Activated CD4-positive, alpha-beta T cell treated with anti-CD3 and anti-CD28 coated beads for 36 hours (primary cell): ENCODE results near the gene CYP8B1. TPM values are rescaled to one million over a fixed set of nuclear protein-coding genes. Genes with fewer than 3 reads are reported as not detected.

ENCODE experiments used
- ATAC-seq: fragments of 200-7000 bp; cut with Tn5 transposase; one replicate; pipeline ENCODE4 v1.10.0; 2021; ENCODE audit warnings: mild to moderate bottlenecking, moderate library complexity
- CTCF ChIA-PET: fragments of 350-600 bp; sonication (Branson Sonifier 250); formaldehyde crosslinking; loops from one replicate; lab custom pipeline; 2021; ENCODE audit warnings: antibody characterized with exemption; lab: Charles Lee
- POLR2A ChIA-PET: fragments of 350-600 bp; sonication (Branson Sonifier 250); formaldehyde crosslinking; loops from one replicate; lab custom pipeline; 2021; ENCODE audit warnings: antibody characterized with exemption, inconsistent platforms; lab: Charles Lee
- DNase-seq: peaks from one replicate; pipeline ENCODE4 v3.0.0-alpha.2; 2020
- H3K27ac Mint-ChIP-seq: one replicate; pipeline ENCODE4 v1.8.0; 2021; ENCODE audit warnings: mixed read lengths
- H3K27me3 Mint-ChIP-seq: one replicate; pipeline ENCODE4 v1.8.0; 2021; ENCODE audit warnings: mixed read lengths
- H3K36me3 Mint-ChIP-seq: one replicate; pipeline ENCODE4 v1.8.0; 2021; ENCODE audit warnings: low read depth, mixed read lengths
- H3K4me1 Mint-ChIP-seq: one replicate; pipeline ENCODE4 v1.8.0; 2021; ENCODE audit warnings: mixed read lengths
- H3K4me3 Mint-ChIP-seq: one replicate; pipeline ENCODE4 v1.8.0; 2021; ENCODE audit warnings: mild to moderate bottlenecking, moderate library complexity, mixed read lengths
- H3K9me3 Mint-ChIP-seq: one replicate; pipeline ENCODE4 v1.8.0; 2021; ENCODE audit warnings: low read depth, mixed read lengths
- intact Hi-C, 2 experiments: fragments of 100-400 bp; cut with DNase I in 1 of 2; cut with micrococcal nuclease in 1 of 2; formaldehyde crosslinking; loops; one replicate each; pipeline versions ENCODE4 v1.14.2 to v1.15.1; 2022 to 2024; cut with DNase I, micrococcal nuclease
- total RNA-seq, 2 experiments: library from RNA; stranded (reverse); gene quantifications; one replicate each; pipeline ENCODE4 v1.2.3, GENCODE V29; 2021

CYP8B1 gene
- total RNA-seq, 2 experiments from 2014 or later = not detected

- DNase-seq (no peak), ATAC-seq (no peak)
- H3K27me3 Mint-ChIP-seq = peaks cover 2% of the 10 kb centered on the region
- ChIA-PET CTCF (no interaction called here), POLR2A (no interaction called here)
- no peaks in the 10 kb centered on the region for H3K36me3 Mint-ChIP-seq
- no peaks in the 10 kb centered on the region for H3K9me3 Mint-ChIP-seq
- H3K4me3 Mint-ChIP-seq = no peak overlapping the region
- H3K4me1 Mint-ChIP-seq = peaks cover 2% of the 10 kb centered on the region
- no peak overlapping the region for H3K27ac Mint-ChIP-seq
- intact Hi-C loops = no loop called here
These were observed 39.2 kb downstream of the CYP8B1 start for GRCh38 chr3:42836150-42837123.

GRCh38 chr3:42831321-42831713 is 44.4 kb downstream of the CYP8B1 start:
- POLR2A ChIA-PET = no interaction called here
- DNase-seq (peak; percentile 90), ATAC-seq (peak; percentile 92)
- CTCF ChIA-PET = interaction anchor here (0.6 to 2.4 kb wide), 26 partner anchors 8 to 329 kb away, joined by 3 to 17 read pairs (median 4); partner anchors contain the start of genes CYP8B1 and VIPR1
- H3K27me3 Mint-ChIP-seq = peaks cover 2% of the 10 kb centered on the region
- H3K9me3 Mint-ChIP-seq = no peaks in the 10 kb centered on the region
- peaks cover 5% of the 10 kb centered on the region for H3K4me1 Mint-ChIP-seq
- H3K27ac Mint-ChIP-seq = no peak overlapping the region
- intact Hi-C loops = loop anchor here (1.0 to 2.0 kb wide), 5 partner anchors 8 to 51 kb away; partner anchors contain the start of gene HIGD1A (in 1 of the 2)
- H3K36me3 Mint-ChIP-seq = no peaks in the 10 kb centered on the region
- H3K4me3 Mint-ChIP-seq = no peak overlapping the region

- no peak for DNase-seq
- POLR2A ChIA-PET = interaction anchor here (0.6 kb wide), 1 partner anchor 25 kb away, joined by 9 read pairs; no protein-coding TSS in a partner anchor
These were observed 45.0 kb downstream of the CYP8B1 start for GRCh38 chr3:42830437-42831320.

GRCh38 chr3:42829628-42830436 is 45.8 kb downstream of the CYP8B1 start:
- no peak for DNase-seq
- H3K36me3 Mint-ChIP-seq = no peaks in the 10 kb centered on the region
- H3K27ac Mint-ChIP-seq = no peak overlapping the region
- no peaks in the 10 kb centered on the region for H3K9me3 Mint-ChIP-seq
- ATAC-seq = no peak
- peaks cover 2% of the 10 kb centered on the region for H3K27me3 Mint-ChIP-seq
- H3K4me1 Mint-ChIP-seq = peaks cover 5% of the 10 kb centered on the region
- intact Hi-C loops = loop anchor here in 1 of 2 experiments (2.0 kb wide), 1 partner anchor 49 kb away; no protein-coding TSS in a partner anchor
- no peak overlapping the region for H3K4me3 Mint-ChIP-seq
- ChIA-PET CTCF (interaction anchor here (0.6 to 2.4 kb wide), 9 partner anchors 10 to 816 kb away, joined by 3 to 15 read pairs (median 5); partner anchors contain the start of gene HIGD1A), POLR2A (interaction anchor here (0.6 kb wide), 1 partner anchor 25 kb away, joined by 9 read pairs; no protein-coding TSS in a partner anchor)

More at GRCh38 chr3:42830437-42831320, 45.0 kb downstream of the CYP8B1 start:
- CTCF ChIA-PET = interaction anchor here (0.6 to 2.4 kb wide), 27 partner anchors 8 to 816 kb away, joined by 3 to 17 read pairs (median 4); partner anchors contain the start of genes CYP8B1, HIGD1A and VIPR1
- intact Hi-C loops = loop anchor here (1.0 to 2.0 kb wide), 5 partner anchors 9 to 51 kb away; partner anchors contain the start of gene HIGD1A (in 1 of the 2)
- Mint-ChIP-seq H3K4me3 (no peak overlapping the region), H3K27me3 (peaks cover 2% of the 10 kb centered on the region), H3K9me3 (no peaks in the 10 kb centered on the region), H3K4me1 (peaks cover 5% of the 10 kb centered on the region), H3K36me3 (no peaks in the 10 kb centered on the region), H3K27ac (no peak overlapping the region)
- no peak for ATAC-seq

GRCh38 chr3:42829083-42829627 is 46.5 kb downstream of the CYP8B1 start:
- H3K27ac Mint-ChIP-seq = no peak overlapping the region
- no peaks in the 10 kb centered on the region for H3K9me3 Mint-ChIP-seq
- intact Hi-C loops = no loop called here
- no peak for DNase-seq
- ChIA-PET POLR2A (no interaction called here), CTCF (interaction anchor here (1.2 to 1.3 kb wide), 2 partner anchors 10 to 50 kb away, joined by 4 to 5 read pairs; no protein-coding TSS in a partner anchor)
- peaks cover 5% of the 10 kb centered on the region for H3K4me1 Mint-ChIP-seq
- no peak overlapping the region for H3K4me3 Mint-ChIP-seq
- peaks cover under 1% of the 10 kb centered on the region for H3K27me3 Mint-ChIP-seq
- no peak for ATAC-seq
- H3K36me3 Mint-ChIP-seq = no peaks in the 10 kb centered on the region

- no peak for ATAC-seq
- no peak overlapping the region for H3K4me3 Mint-ChIP-seq
- H3K9me3 Mint-ChIP-seq = no peaks in the 10 kb centered on the region
- no peaks in the 10 kb centered on the region for H3K36me3 Mint-ChIP-seq
- ChIA-PET CTCF (interaction anchor here (1.2 kb wide), 1 partner anchor 11 kb away, joined by 3 read pairs; no protein-coding TSS in a partner anchor), POLR2A (no interaction called here)
- H3K27ac Mint-ChIP-seq = no peak overlapping the region
- H3K4me1 Mint-ChIP-seq = peaks cover 5% of the 10 kb centered on the region
- H3K27me3 Mint-ChIP-seq = no peaks in the 10 kb centered on the region
- intact Hi-C loops = no loop called here
- DNase-seq = no peak
These were observed 48.0 kb downstream of the CYP8B1 start for GRCh38 chr3:42827654-42828053.

- peaks cover 5% of the 10 kb centered on the region for H3K4me1 Mint-ChIP-seq
- intact Hi-C loops = no loop called here
- H3K27me3 Mint-ChIP-seq = no peaks in the 10 kb centered on the region
- H3K4me3 Mint-ChIP-seq = no peak overlapping the region
- H3K36me3 Mint-ChIP-seq = no peaks in the 10 kb centered on the region
- no peak overlapping the region for H3K27ac Mint-ChIP-seq
- CTCF ChIA-PET = no interaction called here
- ATAC-seq = no peak
- DNase-seq = no peak
- H3K9me3 Mint-ChIP-seq = no peaks in the 10 kb centered on the region
- POLR2A ChIA-PET = no interaction called here
These were observed 48.7 kb downstream of the CYP8B1 start for GRCh38 chr3:42827023-42827422.

GRCh38 chr3:42826141-42826540 is 49.5 kb downstream of the CYP8B1 start:
- POLR2A ChIA-PET = no interaction called here
- CTCF ChIA-PET = no interaction called here
- intact Hi-C loops = no loop called here
- Mint-ChIP-seq H3K4me3 (no peak overlapping the region), H3K4me1 (no peaks in the 10 kb centered on the region), H3K27me3 (no peaks in the 10 kb centered on the region), H3K9me3 (no peaks in the 10 kb centered on the region), H3K36me3 (no peaks in the 10 kb centered on the region), H3K27ac (no peak overlapping the region)
- DNase-seq (no peak), ATAC-seq (no peak)

GRCh38 chr3:42823351-42823750 is 52.3 kb downstream of the CYP8B1 start:
- Mint-ChIP-seq H3K27me3 (peaks cover 2% of the 10 kb centered on the region), H3K9me3 (no peaks in the 10 kb centered on the region), H3K27ac (no peak overlapping the region), H3K4me1 (no peaks in the 10 kb centered on the region), H3K4me3 (no peak overlapping the region), H3K36me3 (no peaks in the 10 kb centered on the region)
- ChIA-PET POLR2A (no interaction called here), CTCF (no interaction called here)
- ATAC-seq = no peak
- intact Hi-C loops = no loop called here
- no peak for DNase-seq

GRCh38 chr3:42822828-42823227 is 52.9 kb downstream of the CYP8B1 start:
- Mint-ChIP-seq H3K4me3 (no peak overlapping the region), H3K36me3 (no peaks in the 10 kb centered on the region), H3K9me3 (no peaks in the 10 kb centered on the region), H3K4me1 (no peaks in the 10 kb centered on the region), H3K27ac (no peak overlapping the region), H3K27me3 (peaks cover 2% of the 10 kb centered on the region)
- POLR2A ChIA-PET = no interaction called here
- CTCF ChIA-PET = interaction anchor here (1.4 kb wide), 1 partner anchor 8 kb away, joined by 6 read pairs; no protein-coding TSS in a partner anchor
- intact Hi-C loops = no loop called here
- DNase-seq = no peak
- ATAC-seq = no peak
